ENCODE measurements around the gene NOL4L. TPM values are rescaled to one million over a fixed set of nuclear protein-coding genes. Genes with fewer than 3 reads are reported as not detected.

Gene NOL4L
- total and polyA plus RNA-seq, 2 experiments from 2014 or later, result 38.8 to 39.2 TPM

- no peak for TF ChIP-seq ZNF462 (CRISPR knock-in tag; IDR thresholded peaks at IDR 0.05)
- TF ChIP-seq JUNB (IDR thresholded peaks at IDR 0.05; ENCODE audit: unreplicated experiment), result no peak
- no peak for TF ChIP-seq NANOG (IDR thresholded peaks at IDR 0.05; ENCODE audit: borderline replicate concordance)
- TF ChIP-seq EZH2 (IDR thresholded peaks at IDR 0.05; ENCODE audit: low read depth, unreplicated experiment), result no peak
- TF ChIP-seq ETS1 (IDR thresholded peaks at IDR 0.05), result no peak
- no peak for TF ChIP-seq CREB1 (CRISPR knock-in tag; IDR thresholded peaks at IDR 0.05; ENCODE audit: low read depth)
These were observed 3.9 kb downstream of the NOL4L start (continued) for GRCh38 chr20:32580970-32581838.

Data from GM23338 (cell line).